Stimulated activated CD8-positive, alpha-beta memory T cell treated with anti-CD3 and anti-CD28 coated beads, Interleukin-2, amount 100 ng/mL, for 48 hours (primary cell): ENCODE data around the gene KLHL30.

ENCODE experiments used
- DNase-seq, 2 donors: peaks; one replicate each; pipeline ENCODE4 v3.0.0-alpha.2; 2020; ENCODE audit warnings: low read depth in 2 of 2

KLHL30 gene

GRCh38 chr2:238138331-238139195 lies at the start of gene KLHL30:
Gene KLHL30, plus strand, starts transcription at chr2:238138668. Its CDS starts 2,087 bp downstream, at chr2:238140755.
- DNase-seq: no peak

- no peak for DNase-seq
Observed at GRCh38 chr2:238090887-238091286, 47.6 kb upstream of the KLHL30 start.

- DNase-seq: no peak
Observed at GRCh38 chr2:238091436-238092060, 46.9 kb upstream of the KLHL30 start.

GRCh38 chr2:238092486-238093035 lies 45.9 kb upstream of the KLHL30 start:
- no peak for DNase-seq

GRCh38 chr2:238093181-238094140 lies 45.0 kb upstream of the KLHL30 start:
- DNase-seq: no peak

GRCh38 chr2:238094438-238095022 lies 43.9 kb upstream of the KLHL30 start:
- no peak for DNase-seq

DNA sequence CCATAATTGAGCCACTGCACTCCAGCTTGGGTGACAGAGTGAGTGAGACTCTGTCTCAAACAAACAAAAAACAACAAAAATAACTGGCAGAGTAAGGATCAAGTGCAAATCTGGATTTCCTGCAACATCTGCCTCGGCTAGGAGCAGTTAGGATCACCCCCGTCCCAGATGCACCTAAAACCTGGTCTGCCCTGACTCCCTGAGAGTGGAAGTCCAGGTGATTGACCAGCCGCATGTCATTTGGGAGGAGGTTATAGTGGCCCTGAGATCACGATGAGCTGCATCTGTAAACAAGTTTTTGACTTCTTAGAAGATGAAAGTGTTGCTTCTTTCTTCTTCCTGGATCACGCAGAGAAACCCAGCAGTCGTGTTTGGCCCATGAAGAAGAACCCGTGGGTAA lies 43.3 kb upstream of the KLHL30 start:
- no peak for DNase-seq

- no peak for DNase-seq
Observed at GRCh38 chr2:238096311-238097011, 42.0 kb upstream of the KLHL30 start.

- no peak for DNase-seq
Observed at GRCh38 chr2:238097201-238097987, 41.1 kb upstream of the KLHL30 start.

GRCh38 chr2:238097988-238098871 lies 40.2 kb upstream of the KLHL30 start:
- DNase-seq: no peak

GRCh38 chr2:238098901-238099713 lies 39.4 kb upstream of the KLHL30 start:
- no peak for DNase-seq

DNA sequence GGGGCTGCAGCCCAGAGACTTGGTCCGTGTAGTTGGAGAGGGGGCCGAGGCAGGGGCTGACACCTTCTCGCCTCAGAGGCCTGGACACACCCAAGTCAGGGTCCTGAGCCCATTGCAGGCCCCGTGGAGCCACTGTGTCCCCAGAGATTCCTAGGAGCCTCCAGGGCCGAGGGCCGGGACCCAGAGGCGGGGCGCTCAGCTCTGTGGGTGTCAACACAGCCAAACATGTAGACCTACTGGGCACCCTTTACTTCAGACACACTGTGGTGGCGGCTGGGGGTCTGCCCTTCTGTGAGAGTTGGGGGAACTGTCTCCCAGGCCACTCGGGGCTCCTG lies 38.8 kb upstream of the KLHL30 start:
- DNase-seq: no peak

GRCh38 chr2:238100049-238100820 lies 38.2 kb upstream of the KLHL30 start, which contains the start of gene ESPNL:
Gene ESPNL, plus strand, starts transcription at chr2:238100340. Its CDS starts 80 bp downstream, at chr2:238100420.
- DNase-seq: no peak

DNA sequence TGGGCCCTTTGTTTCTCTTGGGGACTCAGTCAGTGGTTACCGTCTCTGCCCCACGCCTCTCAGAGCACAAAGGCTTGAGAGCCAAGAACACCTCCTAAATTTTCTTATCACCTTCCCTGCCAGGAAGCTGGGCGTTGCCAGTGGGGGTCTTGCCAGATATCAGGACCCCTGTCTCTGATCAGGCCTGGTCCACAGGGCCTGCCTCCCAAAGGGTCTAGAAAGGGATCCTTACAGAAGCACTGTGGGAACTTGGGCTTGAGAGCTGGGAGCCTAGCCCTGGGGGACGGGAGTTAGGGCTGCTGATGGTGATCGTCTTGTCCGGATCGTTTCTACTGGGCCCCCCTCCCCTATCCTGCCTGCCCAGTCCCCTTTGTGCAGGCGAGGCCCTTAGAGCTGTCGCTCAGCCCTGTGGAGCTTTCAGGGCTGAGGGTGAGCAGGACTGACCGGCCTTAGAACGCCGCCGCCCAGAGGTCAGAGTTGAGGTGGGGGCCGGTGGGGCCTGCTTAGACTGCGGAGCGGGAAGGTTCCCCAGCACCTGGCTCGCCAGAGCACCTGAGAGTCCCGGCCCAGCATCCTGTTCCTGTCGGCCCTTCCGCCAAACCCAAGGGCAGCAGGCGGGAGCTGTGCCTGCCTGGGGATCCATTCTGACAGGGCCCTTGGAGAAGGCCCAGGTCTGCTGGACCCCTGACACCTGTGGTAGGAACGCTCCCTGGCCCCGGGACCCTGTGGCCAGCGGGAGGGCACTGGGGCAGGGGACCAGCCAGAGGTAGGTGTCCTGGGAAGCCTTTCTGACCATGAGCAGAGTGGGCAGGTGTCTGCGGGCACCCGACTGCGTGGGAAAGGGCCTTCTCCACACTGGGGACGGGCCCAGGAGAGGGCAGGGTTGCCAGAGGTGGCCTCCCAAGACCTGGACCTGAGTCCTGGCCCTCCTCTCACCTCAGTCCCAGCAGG lies 37.4 kb upstream of the KLHL30 start:
- DNase-seq: no peak

DNA sequence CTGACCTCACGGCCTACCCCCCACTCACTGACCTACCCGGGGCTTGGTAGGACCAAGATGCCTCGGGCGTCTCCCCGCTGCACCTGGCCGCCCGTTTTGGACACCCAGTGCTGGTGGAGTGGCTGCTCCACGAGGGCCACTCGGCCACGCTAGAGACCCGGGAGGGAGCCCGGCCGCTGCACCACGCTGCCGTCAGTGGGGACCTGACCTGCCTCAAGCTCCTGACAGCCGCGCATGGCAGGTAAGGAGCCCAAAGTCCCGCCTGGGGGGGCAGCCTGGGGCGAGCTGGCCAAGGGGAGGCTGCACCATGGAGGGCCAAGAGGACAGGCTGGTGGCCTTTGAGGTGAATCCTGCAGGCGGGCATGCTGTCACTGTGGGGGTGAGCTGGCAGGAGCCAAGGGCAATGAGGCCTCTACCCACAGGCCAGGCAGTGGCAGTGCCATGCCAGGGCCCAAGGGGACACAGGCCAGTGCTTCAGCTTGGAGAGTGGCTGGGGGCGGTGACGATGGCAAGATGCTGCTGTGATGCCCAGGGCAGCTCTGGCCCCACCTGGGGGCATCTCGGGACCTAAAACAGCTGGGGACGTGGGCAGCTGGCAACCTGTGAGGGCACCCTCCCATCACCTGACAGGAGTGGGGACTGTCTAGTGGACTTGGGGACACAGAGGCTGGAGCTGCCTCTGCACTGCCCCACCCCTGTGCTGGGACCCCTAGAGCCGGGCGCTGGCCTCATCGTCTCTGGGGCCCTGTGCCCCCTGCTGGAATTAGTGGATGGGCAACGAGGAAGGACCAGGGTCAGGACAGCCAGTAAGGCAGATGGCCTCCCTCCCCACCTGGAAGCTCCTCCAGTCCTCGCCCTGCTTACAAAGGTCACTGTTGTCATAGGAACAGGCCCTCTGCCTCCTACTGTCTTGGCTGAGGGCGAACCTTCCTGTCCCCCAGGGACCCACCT lies 36.3 kb upstream of the KLHL30 start:
- no peak for DNase-seq
